H1 (cell line): ENCODE measurements around the gene SSRP1. TPM values are rescaled to one million over a fixed set of nuclear protein-coding genes. Genes with fewer than 3 reads are reported as not detected.

Experiments
- CTCF ChIA-PET: fragments of 300-600 bp; sonication (Branson Sonifier 250); formaldehyde crosslinking; loops from one replicate; lab custom pipeline; 2021; ENCODE audit not compliant: partially characterized antibody; lab: Charles Lee
- POLR2A ChIA-PET: fragments of 300-600 bp; sonication (Branson Sonifier 250); formaldehyde crosslinking; loops from one replicate; lab custom pipeline; 2021; ENCODE audit warnings: inconsistent platforms; ENCODE audit not compliant: partially characterized antibody; lab: Charles Lee
- DNase-seq, 2 experiments: peaks; one replicate each; pipeline versions ENCODE4 v3.0.0 to v3.0.0-alpha.2; 2010 to 2022; ENCODE audit warnings: low spot score in 2 of 2, low read depth in 1 of 2, mixed read lengths in 1 of 2
- FAIRE-seq: peaks from 2 replicates; lab custom pipeline; 2011; peaks lifted over from hg19 to GRCh38; lab: Jason Lieb, UNC
- H2AFZ ChIP-seq: 2 replicates; pipeline ENCODE4 v1.8.1; 2012; ENCODE audit warnings: low read length, inconsistent platforms
- H2AK5ac ChIP-seq: 2 replicates; pipeline ENCODE4 v1.6.1; 2013; ENCODE audit warnings: low read depth, low read length
- H2BK120ac ChIP-seq: replicated peaks from 2 replicates; pipeline ENCODE3; 2013; ENCODE audit warnings: low read depth, low read length, inconsistent platforms
- H2BK12ac ChIP-seq: 2 replicates; pipeline ENCODE4 v1.6.1; 2013; ENCODE audit warnings: low read depth, low read length
- H2BK15ac ChIP-seq: 2 replicates; pipeline ENCODE4 v1.6.1; 2013; ENCODE audit warnings: low read length
- H2BK20ac ChIP-seq: 2 replicates; pipeline ENCODE4 v1.6.1; 2013; ENCODE audit warnings: low read length
- H2BK5ac ChIP-seq: 2 replicates; pipeline ENCODE4 v1.6.1; 2013; ENCODE audit warnings: low read depth, low read length
- H3K14ac ChIP-seq: 2 replicates; pipeline ENCODE4 v1.6.1; 2013; ENCODE audit warnings: inconsistent platforms; ENCODE audit not compliant: insufficient read length
- H3K18ac ChIP-seq: 2 replicates; pipeline ENCODE4 v1.6.1; 2013; ENCODE audit warnings: low read length; ENCODE audit errors: extremely low read depth
- H3K23ac ChIP-seq: 2 replicates; pipeline ENCODE4 v1.6.1; 2013; ENCODE audit warnings: inconsistent platforms; ENCODE audit not compliant: insufficient read length
- H3K23me2 ChIP-seq: 2 replicates; pipeline ENCODE4 v1.6.1; 2013; ENCODE audit warnings: low read depth, low read length
- H3K27ac ChIP-seq: 2 replicates; pipeline ENCODE4 v1.6.1; 2011; ENCODE audit warnings: low read depth, low read length, inconsistent platforms
- H3K27me3 ChIP-seq, 4 experiments: replicated peaks in 1 of 4; 1 replicate in 1 of 4; 2 replicates in 3 of 4; pipeline versions ENCODE4 v1.6.1 to v1.8.1; 2011 to 2013; ENCODE audit warnings: low read length in 3 of 4, mild to moderate bottlenecking in 3 of 4, inconsistent platforms in 2 of 4, mixed read lengths in 2 of 4, moderate library complexity in 1 of 4; ENCODE audit not compliant: control insufficient read depth in 3 of 4, insufficient read depth in 3 of 4; ENCODE audit errors: extremely low read depth in 1 of 4
- H3K36me3 ChIP-seq, 4 experiments: 2 replicates each; pipeline versions ENCODE4 v1.6.1 to v1.8.1; 2011 to 2013; ENCODE audit warnings: mild to moderate bottlenecking in 4 of 4, low read length in 3 of 4, moderate library complexity in 2 of 4, control low read depth in 1 of 4, inconsistent platforms in 1 of 4; ENCODE audit not compliant: insufficient read depth in 4 of 4, control insufficient read depth in 2 of 4
- H3K4ac ChIP-seq: replicated peaks from 2 replicates; pipeline ENCODE3; 2013; ENCODE audit warnings: low read length, low read depth, mixed read lengths, inconsistent platforms; ENCODE audit not compliant: insufficient read length
- H3K4me1 ChIP-seq, 4 experiments: replicated peaks in 1 of 4; 1 replicate in 1 of 4; 2 replicates in 3 of 4; pipeline versions ENCODE4 v1.6.1 to v1.8.1; 2011 to 2013; ENCODE audit warnings: low read length in 3 of 4, inconsistent platforms in 2 of 4, mixed read lengths in 1 of 4; ENCODE audit not compliant: insufficient read depth in 4 of 4, control insufficient read depth in 3 of 4
- H3K4me2 ChIP-seq, 2 experiments: 2 replicates each; pipeline versions ENCODE4 v1.6.1 to v1.8.1; 2011 to 2013; ENCODE audit warnings: low read depth in 2 of 2, low read length in 2 of 2, control low read depth in 1 of 2, inconsistent platforms in 1 of 2, mild to moderate bottlenecking in 1 of 2; ENCODE audit not compliant: insufficient read depth in 1 of 2
- H3K4me3 ChIP-seq, 4 experiments: fragments of 200-600, 300-600 bp in 1 of 4; sonication (generic), shearing (Covaris generic), sonication (Bioruptor Twin) in 1 of 4; 2 replicates each; pipeline versions ENCODE4 v1.5.1 to v1.8.1; 2011 to 2016; ENCODE audit warnings: low read length in 4 of 4, low read depth in 3 of 4, control low read depth in 2 of 4, inconsistent platforms in 2 of 4, mild to moderate bottlenecking in 2 of 4, mixed read lengths in 1 of 4, moderate library complexity in 1 of 4; ENCODE audit not compliant: insufficient read depth in 2 of 4; ENCODE audit errors: extremely low read depth in 1 of 4
- H3K56ac ChIP-seq: replicated peaks from 2 replicates; pipeline ENCODE3; 2013; ENCODE audit warnings: low read depth, mild to moderate bottlenecking, mixed read lengths, low read length, inconsistent platforms; ENCODE audit not compliant: insufficient read length
- H3K79me1 ChIP-seq: 2 replicates; pipeline ENCODE4 v1.6.1; 2013; ENCODE audit warnings: low read depth, low read length, control low read depth
- H3K79me2 ChIP-seq, 2 experiments: 2 replicates each; pipeline versions ENCODE4 v1.6.1 to v1.8.1; 2012 to 2013; ENCODE audit warnings: low read length in 2 of 2, mild to moderate bottlenecking in 2 of 2, inconsistent platforms in 1 of 2; ENCODE audit not compliant: insufficient read depth in 2 of 2, control insufficient read depth in 1 of 2
- H3K9ac ChIP-seq, 4 experiments: replicated peaks in 1 of 4; 1 replicate in 1 of 4; 2 replicates in 3 of 4; pipeline versions ENCODE4 v1.6.1 to v1.8.1; 2011 to 2013; ENCODE audit warnings: low read depth in 3 of 4, low read length in 3 of 4, control low read depth in 2 of 4, mild to moderate bottlenecking in 2 of 4, moderate library complexity in 2 of 4, inconsistent platforms in 1 of 4; ENCODE audit errors: extremely low read depth in 1 of 4
- H3K9me3 ChIP-seq, 2 experiments: 2 replicates each; pipeline versions ENCODE4 v1.6.1 to v1.8.1; 2012 to 2013; ENCODE audit warnings: mild to moderate bottlenecking in 2 of 2, moderate library complexity in 2 of 2, control low read depth in 1 of 2, inconsistent platforms in 1 of 2, low read depth in 1 of 2, low read length in 1 of 2, mixed read lengths in 1 of 2; ENCODE audit not compliant: insufficient read depth in 2 of 2
- H4K20me1 ChIP-seq, 2 experiments: replicated peaks in 1 of 2; 2 replicates each; pipeline versions ENCODE3 to v1.8.1; 2011 to 2013; ENCODE audit warnings: inconsistent platforms in 2 of 2, low read length in 2 of 2, mild to moderate bottlenecking in 1 of 2; ENCODE audit not compliant: insufficient read depth in 2 of 2, control insufficient read depth in 1 of 2
- H4K5ac ChIP-seq: 2 replicates; pipeline ENCODE4 v1.6.1; 2013; ENCODE audit warnings: low read length, low read depth, mixed read lengths, inconsistent platforms; ENCODE audit not compliant: insufficient read length
- H4K8ac ChIP-seq: 2 replicates; pipeline ENCODE4 v1.8.0; 2013; ENCODE audit warnings: mild to moderate bottlenecking, moderate library complexity, low read length, inconsistent platforms; ENCODE audit not compliant: insufficient read depth; ENCODE audit errors: extremely low read depth
- H4K91ac ChIP-seq: replicated peaks from 2 replicates; pipeline ENCODE3; 2013; ENCODE audit warnings: low read length, mixed read lengths, inconsistent platforms; ENCODE audit not compliant: insufficient read length
- SP2 ChIP-seq: IDR thresholded peaks from 2 replicates; pipeline ENCODE4 v1.6.1; 2012; ENCODE audit warnings: mild to moderate bottlenecking, low read length, inconsistent platforms
- TAF1 ChIP-seq: IDR thresholded peaks from 2 replicates; pipeline ENCODE4 v1.6.1; 2011; ENCODE audit warnings: mild to moderate bottlenecking, low read depth, low read length
- polyA plus RNA-seq, 7 experiments: library from polyadenylated mRNA; depleted of rRNA in 3 of 7; stranded (reverse) in 5 of 7; unstranded in 2 of 7; fragments of >200 nt in 5 of 7; fragments of 200-250 nt in 2 of 7; gene quantifications; 1 replicate in 5 of 7; 2 replicates in 1 of 7; 4 replicates in 1 of 7; pipeline versions ENCODE4 v1.2.1 to v1.2.3, GENCODE V29; 2011 to 2013; ENCODE audit warnings: missing spikeins in 2 of 7, mixed read lengths in 2 of 7
- total RNA-seq: library from RNA; stranded (reverse); fragmentation: NEBNext Ultra II Directional; extraction: Animal tissue kit (Norgen Biotek cat#: 25700); gene quantifications from 2 replicates; pipeline ENCODE4 v1.2.1, GENCODE V29; 2021
- TF ChIP-seq, protein P1 (sequence below): IDR thresholded peaks from 2 replicates; pipeline ENCODE4 v1.6.1; 2011; ENCODE audit warnings: low read length, improper control_type of control experiment

SSRP1 gene
- total and polyA plus RNA-seq, 2 of the 8 experiments (the other 6 are each of a cell fraction or from before 2014, with no cell fraction given) = 259 to 281 TPM

DNA sequence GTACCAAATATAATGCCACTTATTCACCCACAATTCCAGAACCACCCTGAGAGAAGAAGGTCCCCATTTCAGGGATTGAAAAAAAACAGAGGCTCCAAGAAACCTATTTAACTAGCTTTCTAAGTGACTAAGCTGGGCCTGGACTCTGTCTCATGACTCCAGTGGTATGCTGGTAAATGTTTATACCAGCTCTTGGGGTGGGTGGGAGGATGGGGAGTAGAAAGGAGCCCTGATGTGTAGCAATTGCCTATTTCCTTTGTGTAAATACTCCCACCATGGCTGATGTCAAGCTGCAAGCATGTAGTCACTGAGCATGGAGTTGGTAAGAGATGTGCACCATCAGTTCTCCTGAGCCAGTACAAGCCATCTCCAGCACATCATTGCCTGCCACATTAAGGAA is 42.5 kb upstream of the SSRP1 start:
- Histone ChIP-seq H3K4me1 (no peaks in the 10 kb centered on the region), H3K23ac (no peak overlapping the region), H3K14ac (no peak overlapping the region), H3K4me3 (no peak overlapping the region), H3K79me2 (no peaks in the 10 kb centered on the region), H3K27me3 (peaks cover 0 to 2% (median 0%) of the 10 kb centered on the region in 4 experiments; a peak in 1 of 7 replicates), H3K23me2 (peaks cover 4% of the 10 kb centered on the region; the same call in 1 of the 2 replicates), H2BK12ac (no peak overlapping the region), H4K5ac (no peak overlapping the region), H4K91ac (no peak overlapping the region), H4K8ac (no peak overlapping the region), H3K18ac (no peak overlapping the region), H3K36me3 (no peaks in the 10 kb centered on the region), H2AK5ac (no peak overlapping the region), H3K4me2 (no peak overlapping the region), H3K9me3 (no peaks in the 10 kb centered on the region), H3K9ac (no peak overlapping the region), H3K56ac (no peak overlapping the region), H2BK15ac (no peak overlapping the region), H2BK5ac (no peak overlapping the region), H2AFZ (no peak overlapping the region), H2BK120ac (no peak overlapping the region), H4K20me1 (no peaks in the 10 kb centered on the region), H3K27ac (no peak overlapping the region), H3K4ac (no peak overlapping the region), H2BK20ac (no peak overlapping the region), H3K79me1 (no peaks in the 10 kb centered on the region)
- FAIRE-seq (no peak), DNase-seq (no peak)
- POLR2A ChIA-PET = interaction anchor here (0.9 kb wide), 1 partner anchor 10 kb away, joined by 3 read pairs; no protein-coding TSS in a partner anchor
- CTCF ChIA-PET = interaction anchor here (0.6 to 2.4 kb wide), 4 partner anchors 11 to 41 kb away, joined by 3 to 8 read pairs (median 3); no protein-coding TSS in a partner anchor
- TF ChIP-seq SP2 (no peak), TAF1 (no peak)
- TF ChIP-seq, protein P1, sequence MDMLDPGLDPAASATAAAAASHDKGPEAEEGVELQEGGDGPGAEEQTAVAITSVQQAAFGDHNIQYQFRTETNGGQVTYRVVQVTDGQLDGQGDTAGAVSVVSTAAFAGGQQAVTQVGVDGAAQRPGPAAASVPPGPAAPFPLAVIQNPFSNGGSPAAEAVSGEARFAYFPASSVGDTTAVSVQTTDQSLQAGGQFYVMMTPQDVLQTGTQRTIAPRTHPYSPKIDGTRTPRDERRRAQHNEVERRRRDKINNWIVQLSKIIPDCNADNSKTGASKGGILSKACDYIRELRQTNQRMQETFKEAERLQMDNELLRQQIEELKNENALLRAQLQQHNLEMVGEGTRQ = no peak
